ENCODE results near the gene BCL2L13. TPM values are rescaled to one million over a fixed set of nuclear protein-coding genes. Genes with fewer than 3 reads are reported as not detected.
A peak's percentile ranks its signal among the peaks of the same experiment; 100 is the strongest.

Gene BCL2L13
- total RNA-seq = 40.8 TPM
- long read RNA-seq, full-length matches to known transcripts = 34 of 71 reads
- long read RNA-seq, partial matches to known transcripts = 20 of 71 reads
- long read RNA-seq, other reads (novel, unspliced or antisense) = 17 of 71 reads

GRCh38 chr22:17638432-17639246, at the start of gene BCL2L13:
Gene BCL2L13, plus strand, starts transcription at chr22:17638757. Its CDS starts 16,955 bp downstream, at chr22:17655712.
- ATAC-seq (peak; percentile 98), DNase-seq (peak; percentile 96)
- H3K36me3 ChIP-seq = peaks cover 3% of the 10 kb centered on the region
- peak within 1 kb of the TSS; percentile 100 for H3K27ac ChIP-seq
- no peaks in the 10 kb centered on the region for H3K9me3 ChIP-seq
- peaks cover 19% of the 10 kb centered on the region for H3K4me1 ChIP-seq
- intact Hi-C loops (cut with DNase I) = no loop called here
- H3K27me3 ChIP-seq = no peaks in the 10 kb centered on the region
- peak within 1 kb of the TSS; percentile 76 for H3K4me3 ChIP-seq
- TF ChIP-seq CTCF (IDR thresholded peaks at IDR 0.05) = peak; percentile 19

DNA sequence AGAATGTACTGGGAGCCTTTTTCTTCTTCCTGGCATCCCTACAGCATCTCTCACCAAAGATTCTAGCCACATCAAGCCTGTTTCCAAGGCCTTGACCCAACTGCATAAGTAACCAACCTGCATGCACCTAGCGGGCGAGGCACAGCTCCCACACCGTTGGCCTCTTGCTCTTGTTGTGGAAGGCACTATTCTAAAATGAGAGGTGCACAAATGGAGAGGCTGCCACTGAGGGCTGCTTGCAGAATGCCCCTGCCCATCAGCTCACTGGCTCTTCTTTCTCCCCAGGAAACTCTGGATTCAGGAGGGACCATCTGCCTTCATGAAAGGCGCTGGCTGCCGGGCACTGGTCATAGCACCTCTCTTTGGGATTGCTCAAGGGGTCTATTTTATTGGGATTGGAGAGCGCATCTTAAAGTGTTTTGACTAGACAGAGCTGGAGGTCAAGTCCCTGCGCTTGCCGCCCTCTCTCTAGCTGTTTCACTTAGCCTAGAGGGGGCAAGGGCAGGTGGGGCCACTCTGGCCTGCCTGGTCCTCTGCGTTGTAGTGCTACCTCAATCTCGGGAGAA, 48.7 kb upstream of the BCL2L13 start:
- intact Hi-C loops (cut with DNase I) = no loop called here
- peak; percentile 48 for DNase-seq
- ATAC-seq = no peak

GRCh38 chr22:17590586-17590985, 48.0 kb upstream of the BCL2L13 start:
- H3K27me3 ChIP-seq = no peaks in the 10 kb centered on the region
- no peak for ATAC-seq
- no peak overlapping the region for H3K27ac ChIP-seq
- no peak for TF ChIP-seq CTCF (IDR thresholded peaks at IDR 0.05)
- no peaks in the 10 kb centered on the region for H3K4me1 ChIP-seq
- peaks cover 56% of the 10 kb centered on the region for H3K36me3 ChIP-seq
- H3K4me3 ChIP-seq = no peak overlapping the region
- peak; percentile 46 for DNase-seq
- intact Hi-C loops (cut with DNase I) = no loop called here
- no peaks in the 10 kb centered on the region for H3K9me3 ChIP-seq

More for the DNA sequence above, 48.7 kb upstream of the BCL2L13 start:
- Histone ChIP-seq H3K4me1 (no peaks in the 10 kb centered on the region), H3K9me3 (no peaks in the 10 kb centered on the region), H3K4me3 (no peak overlapping the region), H3K27ac (no peak overlapping the region), H3K36me3 (peaks cover 49% of the 10 kb centered on the region), H3K27me3 (no peaks in the 10 kb centered on the region)
- no peak for TF ChIP-seq CTCF (IDR thresholded peaks at IDR 0.05)

- DNase-seq (peak; percentile 23), ATAC-seq (no peak)
- Histone ChIP-seq H3K36me3 (peaks cover 72% of the 10 kb centered on the region), H3K9me3 (no peaks in the 10 kb centered on the region), H3K4me3 (no peak overlapping the region), H3K4me1 (no peaks in the 10 kb centered on the region), H3K27me3 (no peaks in the 10 kb centered on the region), H3K27ac (no peak overlapping the region)
- no peak for TF ChIP-seq CTCF (IDR thresholded peaks at IDR 0.05)
- intact Hi-C loops (cut with DNase I) = no loop called here
These were observed 46.4 kb upstream of the BCL2L13 start for GRCh38 chr22:17592201-17592600.

- intact Hi-C loops (cut with DNase I) = no loop called here
- DNase-seq (peak; percentile 40), ATAC-seq (no peak)
- H3K36me3 ChIP-seq = peaks cover 100% of the 10 kb centered on the region
- H3K9me3 ChIP-seq = no peaks in the 10 kb centered on the region
- H3K27ac ChIP-seq = no peak overlapping the region
- no peak overlapping the region for H3K4me3 ChIP-seq
- H3K4me1 ChIP-seq = no peaks in the 10 kb centered on the region
- H3K27me3 ChIP-seq = no peaks in the 10 kb centered on the region
- no peak for TF ChIP-seq CTCF (IDR thresholded peaks at IDR 0.05)
These were observed 42.3 kb upstream of the BCL2L13 start for GRCh38 chr22:17596226-17596625.

All from upper lobe of right lung (tissue), 1 donor.